Amniotic epithelial cell (primary cell): ENCODE results near the gene STPG2.

ENCODE experiments used
- DNase-seq: peaks from one replicate; pipeline ENCODE4 v3.0.0-alpha.2; 2010; ENCODE audit warnings: low read depth

The STPG2 gene

GRCh38 chr4:97812768-97813167, 330.5 kb downstream of the STPG2 start:
- DNase-seq, result no peak

- DNase-seq, result no peak
These were observed 356.9 kb downstream of the STPG2 start for GRCh38 chr4:97786306-97786920.

- no peak for DNase-seq
These were observed 365.1 kb downstream of the STPG2 start for GRCh38 chr4:97778174-97778573.

GRCh38 chr4:97774347-97774989, 368.8 kb downstream of the STPG2 start:
- no peak for DNase-seq

GRCh38 chr4:97770222-97770621, 373.1 kb downstream of the STPG2 start:
- DNase-seq, result no peak

GRCh38 chr4:97762115-97762512, 381.2 kb downstream of the STPG2 start:
- no peak for DNase-seq

GRCh38 chr4:97761445-97762114, 381.7 kb downstream of the STPG2 start:
- DNase-seq, result no peak

- no peak for DNase-seq
These were observed 383.5 kb downstream of the STPG2 start for GRCh38 chr4:97759785-97760184.

- no peak for DNase-seq
These were observed 390.7 kb downstream of the STPG2 start for GRCh38 chr4:97752599-97752998.

- DNase-seq, result no peak
These were observed 395.3 kb downstream of the STPG2 start for GRCh38 chr4:97747945-97748344.

GRCh38 chr4:97720869-97721432, 422.3 kb downstream of the STPG2 start:
- DNase-seq, result peak; percentile 66

- no peak for DNase-seq
These were observed 452.1 kb downstream of the STPG2 start for GRCh38 chr4:97691111-97691605.

GRCh38 chr4:97670703-97671269, 472.5 kb downstream of the STPG2 start:
- no peak for DNase-seq

- no peak for DNase-seq
These were observed 477.7 kb downstream of the STPG2 start for GRCh38 chr4:97665553-97665952.

- no peak for DNase-seq
These were observed 478.5 kb downstream of the STPG2 start for GRCh38 chr4:97664741-97665140.

GRCh38 chr4:97662133-97662532, 481.1 kb downstream of the STPG2 start:
- no peak for DNase-seq

- peak; percentile 91 for DNase-seq
These were observed 487.1 kb downstream of the STPG2 start for GRCh38 chr4:97656044-97656720.

- DNase-seq, result peak; percentile 18
These were observed 489.6 kb downstream of the STPG2 start for GRCh38 chr4:97653701-97654100.

GRCh38 chr4:97646997-97647396, 496.3 kb downstream of the STPG2 start:
- peak; percentile 1 for DNase-seq

- no peak for DNase-seq
These were observed 498.0 kb downstream of the STPG2 start for GRCh38 chr4:97645071-97645821.

- no peak for DNase-seq
These were observed 500.1 kb downstream of the STPG2 start for GRCh38 chr4:97643179-97643578.
